ENCODE data around the gene USP11.
A peak's percentile ranks its signal among the peaks of the same experiment; 100 is the strongest.

DNA sequence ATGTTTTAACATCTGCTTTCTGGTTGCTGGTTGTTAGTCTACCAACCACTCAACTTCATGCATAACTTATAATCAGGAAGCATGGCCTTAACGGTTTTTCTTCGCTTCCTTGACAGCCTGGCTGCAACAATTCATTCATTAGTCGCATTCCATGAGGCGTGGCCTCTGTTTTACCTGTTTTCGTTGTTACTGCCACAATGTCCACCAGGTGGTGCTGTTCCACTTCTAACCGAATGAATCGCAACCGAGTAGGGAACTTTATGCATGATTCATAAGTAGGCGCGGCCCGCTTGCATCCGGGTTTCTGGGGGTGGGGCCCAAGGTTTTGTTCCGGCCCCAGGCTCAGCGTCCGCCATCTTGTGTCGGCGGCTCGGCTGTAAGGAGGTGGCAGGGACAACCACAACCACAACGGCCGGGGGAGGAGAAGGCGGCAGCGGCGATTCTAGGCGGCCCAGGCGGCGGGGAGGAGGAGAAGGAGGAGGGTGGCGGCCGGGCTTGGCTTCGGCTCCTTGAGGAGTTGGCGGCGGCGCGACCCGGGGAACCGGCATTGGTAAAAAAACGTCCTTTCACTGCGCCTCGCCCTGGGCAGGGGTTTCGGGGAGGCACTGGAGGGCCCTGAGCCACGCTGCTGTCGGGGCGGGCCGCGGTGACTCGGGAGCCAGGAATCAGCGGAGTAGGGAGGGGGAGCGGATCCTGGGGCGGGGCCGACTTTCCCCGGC is 39.2 kb upstream of the USP11 start, which contains the start of gene UBA1:
- TF ChIP-seq, protein P1, sequence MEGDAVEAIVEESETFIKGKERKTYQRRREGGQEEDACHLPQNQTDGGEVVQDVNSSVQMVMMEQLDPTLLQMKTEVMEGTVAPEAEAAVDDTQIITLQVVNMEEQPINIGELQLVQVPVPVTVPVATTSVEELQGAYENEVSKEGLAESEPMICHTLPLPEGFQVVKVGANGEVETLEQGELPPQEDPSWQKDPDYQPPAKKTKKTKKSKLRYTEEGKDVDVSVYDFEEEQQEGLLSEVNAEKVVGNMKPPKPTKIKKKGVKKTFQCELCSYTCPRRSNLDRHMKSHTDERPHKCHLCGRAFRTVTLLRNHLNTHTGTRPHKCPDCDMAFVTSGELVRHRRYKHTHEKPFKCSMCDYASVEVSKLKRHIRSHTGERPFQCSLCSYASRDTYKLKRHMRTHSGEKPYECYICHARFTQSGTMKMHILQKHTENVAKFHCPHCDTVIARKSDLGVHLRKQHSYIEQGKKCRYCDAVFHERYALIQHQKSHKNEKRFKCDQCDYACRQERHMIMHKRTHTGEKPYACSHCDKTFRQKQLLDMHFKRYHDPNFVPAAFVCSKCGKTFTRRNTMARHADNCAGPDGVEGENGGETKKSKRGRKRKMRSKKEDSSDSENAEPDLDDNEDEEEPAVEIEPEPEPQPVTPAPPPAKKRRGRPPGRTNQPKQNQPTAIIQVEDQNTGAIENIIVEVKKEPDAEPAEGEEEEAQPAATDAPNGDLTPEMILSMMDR (IDR thresholded peaks at IDR 0.05; ENCODE audit: low read length) = peak; percentile 64
- TF ChIP-seq EZH2 (IDR thresholded peaks at IDR 0.05; ENCODE audit: borderline replicate concordance, low read length) = no peak
